HG02981 (cell line): Measurements from ENCODE around the gene ARHGEF4.

Experiments used
- ATAC-seq: cut with Tn5 transposase; IDR thresholded peaks from one replicate; pipeline ENCODE4 v1.9.1; 2021; ENCODE audit warnings: mild to moderate bottlenecking, moderate library complexity; ENCODE audit not compliant: unreplicated experiment

ARHGEF4 gene

GRCh38 chr2:131034122-131035051 lies 197.7 kb downstream of the ARHGEF4 start:
- no peak for ATAC-seq

- ATAC-seq: no peak
These were observed 198.6 kb downstream of the ARHGEF4 start for GRCh38 chr2:131035112-131035825.

GRCh38 chr2:131035826-131036231 lies 199.1 kb downstream of the ARHGEF4 start:
- ATAC-seq: no peak

- ATAC-seq: no peak
These were observed 199.6 kb downstream of the ARHGEF4 start for GRCh38 chr2:131036269-131036668.

- no peak for ATAC-seq
These were observed 200.1 kb downstream of the ARHGEF4 start for GRCh38 chr2:131036696-131037397.

- ATAC-seq: no peak
These were observed 200.9 kb downstream of the ARHGEF4 start for GRCh38 chr2:131037398-131038257.

GRCh38 chr2:131038258-131039100 lies 201.8 kb downstream of the ARHGEF4 start:
- ATAC-seq: no peak

- no peak for ATAC-seq
These were observed 202.4 kb downstream of the ARHGEF4 start for GRCh38 chr2:131039101-131039440.

GRCh38 chr2:131039535-131039907 lies 202.8 kb downstream of the ARHGEF4 start:
- ATAC-seq: no peak

- ATAC-seq: no peak
These were observed 203.4 kb downstream of the ARHGEF4 start for GRCh38 chr2:131039908-131040660.

GRCh38 chr2:131040661-131041401 lies 204.1 kb downstream of the ARHGEF4 start:
- no peak for ATAC-seq

- ATAC-seq: no peak
These were observed 204.9 kb downstream of the ARHGEF4 start for GRCh38 chr2:131041402-131042147.

- no peak for ATAC-seq
These were observed 205.5 kb downstream of the ARHGEF4 start for GRCh38 chr2:131042148-131042775.

- no peak for ATAC-seq
These were observed 206.7 kb downstream of the ARHGEF4 start for GRCh38 chr2:131043199-131044074.

- ATAC-seq: no peak
These were observed 207.5 kb downstream of the ARHGEF4 start for GRCh38 chr2:131044075-131044756.

GRCh38 chr2:131044757-131045150 lies 208.0 kb downstream of the ARHGEF4 start:
- ATAC-seq: no peak
